Fibroblast of lung (primary cell): ENCODE measurements around the gene MSI2.

Experiments
- EZH2 ChIP-seq: IDR thresholded peaks from 2 replicates; pipeline ENCODE4 v1.5.1; 2012; ENCODE audit warnings: low read length, control low read depth, mild to moderate bottlenecking; ENCODE audit errors: missing control alignments
- TF ChIP-seq, protein P1 (sequence below), 2 donors: IDR thresholded peaks in 1 of 2; conservative IDR thresholded peaks in 1 of 2; 1 replicate in 1 of 2; 2 replicates in 1 of 2; pipeline ENCODE4 v1.5.1; 2011 to 2012; ENCODE audit warnings: low read length in 2 of 2, control low read depth in 1 of 2, inconsistent platforms in 1 of 2, low read depth in 1 of 2, mild to moderate bottlenecking in 1 of 2

DNA sequence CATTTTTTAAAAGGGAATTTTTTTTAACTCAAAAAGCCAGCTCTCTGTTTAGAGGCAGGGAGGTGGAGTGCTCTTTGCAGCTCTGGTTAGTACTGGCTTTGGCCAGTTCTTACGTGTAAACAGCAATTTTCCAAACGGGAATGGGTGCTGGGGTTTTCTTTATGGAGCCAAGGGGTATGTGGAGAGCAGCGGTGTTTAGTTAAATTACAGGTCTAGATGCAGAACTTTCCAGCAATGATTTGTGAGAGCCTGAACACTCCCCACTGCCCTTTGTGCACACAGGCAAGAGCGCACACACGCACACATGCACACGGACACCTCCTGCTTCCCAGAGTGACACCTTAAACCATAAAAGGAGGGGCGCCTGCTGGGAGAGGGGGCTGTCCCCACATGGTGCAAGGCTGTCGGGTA is 140.2 kb downstream of the MSI2 start:
- TF ChIP-seq, protein P1, sequence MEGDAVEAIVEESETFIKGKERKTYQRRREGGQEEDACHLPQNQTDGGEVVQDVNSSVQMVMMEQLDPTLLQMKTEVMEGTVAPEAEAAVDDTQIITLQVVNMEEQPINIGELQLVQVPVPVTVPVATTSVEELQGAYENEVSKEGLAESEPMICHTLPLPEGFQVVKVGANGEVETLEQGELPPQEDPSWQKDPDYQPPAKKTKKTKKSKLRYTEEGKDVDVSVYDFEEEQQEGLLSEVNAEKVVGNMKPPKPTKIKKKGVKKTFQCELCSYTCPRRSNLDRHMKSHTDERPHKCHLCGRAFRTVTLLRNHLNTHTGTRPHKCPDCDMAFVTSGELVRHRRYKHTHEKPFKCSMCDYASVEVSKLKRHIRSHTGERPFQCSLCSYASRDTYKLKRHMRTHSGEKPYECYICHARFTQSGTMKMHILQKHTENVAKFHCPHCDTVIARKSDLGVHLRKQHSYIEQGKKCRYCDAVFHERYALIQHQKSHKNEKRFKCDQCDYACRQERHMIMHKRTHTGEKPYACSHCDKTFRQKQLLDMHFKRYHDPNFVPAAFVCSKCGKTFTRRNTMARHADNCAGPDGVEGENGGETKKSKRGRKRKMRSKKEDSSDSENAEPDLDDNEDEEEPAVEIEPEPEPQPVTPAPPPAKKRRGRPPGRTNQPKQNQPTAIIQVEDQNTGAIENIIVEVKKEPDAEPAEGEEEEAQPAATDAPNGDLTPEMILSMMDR (conservative IDR thresholded peaks at IDR 0.05 in 1 of 2, IDR thresholded peaks at IDR 0.05 in 1 of 2; ENCODE audit: low read depth in 1 of 2, low read length in 2 of 2), result no peak
- no peak for TF ChIP-seq EZH2
